PC-3 (cell line): Measurements from ENCODE around the gene LRP2. TPM values are rescaled to one million over a fixed set of nuclear protein-coding genes. Genes with fewer than 3 reads are reported as not detected.

Source experiments
- ATAC-seq: fragments of 200-7000 bp; cut with Tn5 transposase; 2 replicates; pipeline ENCODE4 v1.9.1; 2020; ENCODE audit warnings: mild to moderate bottlenecking, moderate library complexity
- BruUV-seq: library from RNA; stranded (reverse); fragments of 400-500 nt; replicated peaks from 2 replicates; lab custom pipeline; 2021; lab: Mats Ljungman, UMichigan
- CTCF ChIA-PET: fragments of 300-600 bp; sonication (Branson Sonifier 250); formaldehyde crosslinking; loops from one replicate; lab custom pipeline; 2022; ENCODE audit warnings: antibody characterized with exemption; lab: Charles Lee
- POLR2A ChIA-PET: fragments of 300-600 bp; sonication (Branson Sonifier 250); formaldehyde crosslinking; loops from one replicate; lab custom pipeline; 2022; ENCODE audit warnings: antibody characterized with exemption; ENCODE audit not compliant: unreplicated experiment; lab: Charles Lee
- DNase-seq: peaks from one replicate; pipeline ENCODE4 v3.0.0-alpha.2; 2015
- H2AFZ ChIP-seq: fragments of 300-600 bp; sonication (generic); 2 replicates; pipeline ENCODE4 v1.6.0; 2016; ENCODE audit warnings: antibody characterized with exemption, low read length
- H3F3A ChIP-seq: fragments of 300-600 bp; sonication (generic); one replicate; pipeline ENCODE4 v1.6.0; 2017; ENCODE audit warnings: antibody characterized with exemption, low read length, control low read depth, mild to moderate bottlenecking; ENCODE audit not compliant: unreplicated experiment
- H3K27ac ChIP-seq: fragments of 300-600 bp; sonication (generic); 2 replicates; pipeline ENCODE4 v1.5.1; 2016; ENCODE audit warnings: mild to moderate bottlenecking, low read length
- H3K27me3 ChIP-seq: fragments of 300-600 bp; sonication (generic); 2 replicates; pipeline ENCODE4 v1.6.1; 2016; ENCODE audit warnings: low read length, mixed read lengths
- H3K36me3 ChIP-seq: fragments of 300-600 bp; sonication (generic); 2 replicates; pipeline ENCODE4 v1.6.1; 2016; ENCODE audit warnings: low read depth, mixed run types, low read length, mixed read lengths
- H3K4me1 ChIP-seq: fragments of 300-600 bp; sonication (generic); 2 replicates; pipeline ENCODE4 v1.5.1; 2016; ENCODE audit warnings: low read length; ENCODE audit not compliant: insufficient read depth
- H3K4me2 ChIP-seq: fragments of 300-600 bp; sonication (generic); 2 replicates; pipeline ENCODE4 v1.6.0; 2016; ENCODE audit warnings: low read length
- H3K4me3 ChIP-seq: fragments of 300-600 bp; sonication (generic); 2 replicates; pipeline ENCODE4 v1.5.1; 2016; ENCODE audit warnings: mild to moderate bottlenecking, low read length, mixed read lengths
- H3K79me2 ChIP-seq: fragments of 300-600 bp; sonication (generic); 2 replicates; pipeline ENCODE4 v1.6.1; 2017; ENCODE audit warnings: low read length, mixed read lengths
- H3K9ac ChIP-seq: fragments of 300-600 bp; sonication (generic); 2 replicates; pipeline ENCODE4 v1.6.0; 2016; ENCODE audit warnings: mild to moderate bottlenecking, low read length
- H3K9me2 ChIP-seq: fragments of 300-600 bp; sonication (generic); replicated peaks from 2 replicates; pipeline ENCODE4 v1.6.1; 2016; ENCODE audit warnings: mixed run types, low read length, mixed read lengths
- H3K9me3 ChIP-seq: fragments of 300-600 bp; sonication (generic); 2 replicates; pipeline ENCODE4 v1.6.1; 2016; ENCODE audit warnings: low read length, mixed read lengths
- H4K20me1 ChIP-seq: fragments of 300-600 bp; sonication (generic); 2 replicates; pipeline ENCODE4 v1.6.1; 2016; ENCODE audit warnings: low read length, mixed read lengths
- EZH2 ChIP-seq: fragments of 300-600 bp; sonication (generic); IDR thresholded peaks from one replicate; pipeline ENCODE4 v1.6.1; 2017; ENCODE audit warnings: antibody characterized with exemption, mild to moderate bottlenecking, low read length; ENCODE audit not compliant: unreplicated experiment
- EZH2phosphoT487 ChIP-seq: fragments of 300-600 bp; sonication (generic); IDR thresholded peaks from 2 replicates; pipeline ENCODE4 v1.6.1; 2018; ENCODE audit warnings: mild to moderate bottlenecking, antibody characterized with exemption, low read length, borderline replicate concordance
- intact Hi-C: fragments of 100-400 bp; cut with micrococcal nuclease; formaldehyde crosslinking; loops from 2 replicates; pipeline ENCODE4 v1.9.0; 2023
- total RNA-seq: library from RNA; depleted of rRNA; stranded (reverse); fragments of >200 nt; gene quantifications from 2 replicates; pipeline ENCODE4 v1.2.3, GENCODE V29; 2014
- TF ChIP-seq, protein P1 (sequence below): fragments of 300-600 bp; sonication (generic); conservative IDR thresholded peaks from 2 replicates; pipeline ENCODE4 v1.5.1; 2017; ENCODE audit warnings: antibody characterized with exemption, low read depth, mild to moderate bottlenecking, low read length

The LRP2 gene
- total RNA-seq, 1 experiment from 2014 or later: not detected

DNA sequence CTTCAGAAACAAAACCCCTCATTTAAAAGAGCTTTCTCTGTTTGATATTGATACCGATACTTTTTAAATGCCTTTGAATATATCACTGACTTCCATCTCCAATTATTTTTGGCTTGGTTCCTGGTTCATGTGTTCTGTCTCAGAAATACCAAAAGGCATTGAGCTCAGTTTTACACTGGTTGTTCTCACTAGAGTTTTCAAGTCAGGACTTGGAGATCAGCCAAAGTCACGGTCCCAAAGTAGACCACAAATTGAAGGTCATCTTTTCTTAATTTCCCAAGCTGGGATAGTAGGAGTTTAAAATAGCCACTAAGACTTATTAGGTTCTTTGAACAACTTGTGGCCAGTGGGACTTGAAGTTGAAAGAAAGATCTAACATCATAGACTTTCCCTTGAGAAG is 268.8 kb downstream of the LRP2 start:
- DNase-seq (no peak), ATAC-seq (no peak)
- peaks cover 4% of the 10 kb centered on the region for H3F3A ChIP-seq
- no peak overlapping the region for H3K4me2 ChIP-seq
- intact Hi-C loops: no loop called here
- TF ChIP-seq, protein P1, sequence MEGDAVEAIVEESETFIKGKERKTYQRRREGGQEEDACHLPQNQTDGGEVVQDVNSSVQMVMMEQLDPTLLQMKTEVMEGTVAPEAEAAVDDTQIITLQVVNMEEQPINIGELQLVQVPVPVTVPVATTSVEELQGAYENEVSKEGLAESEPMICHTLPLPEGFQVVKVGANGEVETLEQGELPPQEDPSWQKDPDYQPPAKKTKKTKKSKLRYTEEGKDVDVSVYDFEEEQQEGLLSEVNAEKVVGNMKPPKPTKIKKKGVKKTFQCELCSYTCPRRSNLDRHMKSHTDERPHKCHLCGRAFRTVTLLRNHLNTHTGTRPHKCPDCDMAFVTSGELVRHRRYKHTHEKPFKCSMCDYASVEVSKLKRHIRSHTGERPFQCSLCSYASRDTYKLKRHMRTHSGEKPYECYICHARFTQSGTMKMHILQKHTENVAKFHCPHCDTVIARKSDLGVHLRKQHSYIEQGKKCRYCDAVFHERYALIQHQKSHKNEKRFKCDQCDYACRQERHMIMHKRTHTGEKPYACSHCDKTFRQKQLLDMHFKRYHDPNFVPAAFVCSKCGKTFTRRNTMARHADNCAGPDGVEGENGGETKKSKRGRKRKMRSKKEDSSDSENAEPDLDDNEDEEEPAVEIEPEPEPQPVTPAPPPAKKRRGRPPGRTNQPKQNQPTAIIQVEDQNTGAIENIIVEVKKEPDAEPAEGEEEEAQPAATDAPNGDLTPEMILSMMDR: no peak
- TF ChIP-seq EZH2phosphoT487 (no peak), EZH2 (no peak)
- no TSS peak for BruUV-seq
- no peaks in the 10 kb centered on the region for H3K9me2 ChIP-seq
- peaks cover 42% of the 10 kb centered on the region for H3K4me1 ChIP-seq
- CTCF ChIA-PET: no interaction called here
- no peaks in the 10 kb centered on the region for H3K9me3 ChIP-seq
- H3K27me3 ChIP-seq: no peaks in the 10 kb centered on the region
- H3K9ac ChIP-seq: no peak overlapping the region
- POLR2A ChIA-PET: no interaction called here
- H3K36me3 ChIP-seq: no peaks in the 10 kb centered on the region
- no peaks in the 10 kb centered on the region for H4K20me1 ChIP-seq
- no peak overlapping the region for H3K27ac ChIP-seq
- H2AFZ ChIP-seq: no peak overlapping the region
- H3K4me3 ChIP-seq: no peak overlapping the region
- H3K79me2 ChIP-seq: no peaks in the 10 kb centered on the region

GRCh38 chr2:169091761-169092519 is 270.4 kb downstream of the LRP2 start:
- TF ChIP-seq, protein P1: no peak
- no peak for TF ChIP-seq EZH2phosphoT487
- CTCF ChIA-PET: no interaction called here
- intact Hi-C loops: no loop called here
- Histone ChIP-seq H3K4me1 (peaks cover 49% of the 10 kb centered on the region), H3K9me2 (no peaks in the 10 kb centered on the region), H3K27me3 (no peaks in the 10 kb centered on the region), H3K27ac (peak overlapping the region; percentile 79), H3K79me2 (no peaks in the 10 kb centered on the region), H3K4me2 (peak overlapping the region; percentile 56), H3F3A (peaks cover 4% of the 10 kb centered on the region), H2AFZ (no peak overlapping the region), H4K20me1 (no peaks in the 10 kb centered on the region), H3K9ac (no peak overlapping the region), H3K9me3 (no peaks in the 10 kb centered on the region), H3K36me3 (no peaks in the 10 kb centered on the region), H3K4me3 (peak overlapping the region; percentile 28; the same call in 1 of the 2 replicates)
- no TSS peak for BruUV-seq
- DNase-seq (peak; percentile 90), ATAC-seq (peak; percentile 45)
- POLR2A ChIA-PET: no interaction called here

GRCh38 chr2:169091256-169091655 is 271.1 kb downstream of the LRP2 start:
- ChIA-PET POLR2A (no interaction called here), CTCF (no interaction called here)
- no peaks in the 10 kb centered on the region for H4K20me1 ChIP-seq
- intact Hi-C loops: no loop called here
- DNase-seq (peak; percentile 39), ATAC-seq (no peak)
- H3K27ac ChIP-seq: peak overlapping the region; percentile 79
- no peak overlapping the region for H2AFZ ChIP-seq
- H3K9me2 ChIP-seq: no peaks in the 10 kb centered on the region
- peaks cover 49% of the 10 kb centered on the region for H3K4me1 ChIP-seq
- H3K4me2 ChIP-seq: peak overlapping the region; percentile 56
- peaks cover 4% of the 10 kb centered on the region for H3F3A ChIP-seq
- TF ChIP-seq EZH2phosphoT487: no peak
- TF ChIP-seq, protein P1: no peak
- no peak for TF ChIP-seq EZH2
- no peaks in the 10 kb centered on the region for H3K9me3 ChIP-seq
- H3K9ac ChIP-seq: no peak overlapping the region
- no peak overlapping the region; the same call in 1 of the 2 replicates for H3K4me3 ChIP-seq
- H3K79me2 ChIP-seq: no peaks in the 10 kb centered on the region
- H3K27me3 ChIP-seq: no peaks in the 10 kb centered on the region
- BruUV-seq: no TSS peak
- no peaks in the 10 kb centered on the region for H3K36me3 ChIP-seq
